Measurements from ENCODE around the gene FAF1.

- no peak for TF ChIP-seq MAX (IDR thresholded peaks at IDR 0.05; ENCODE audit: low read depth)
- TF ChIP-seq TAF1 (IDR thresholded peaks at IDR 0.05; ENCODE audit: borderline replicate concordance, low read depth, low read length): no peak
Measured at GRCh38 chr1:50633465-50633864, 326.6 kb downstream of the FAF1 start.
